Loucy (cell line): ENCODE results near the gene FMN1.

Source experiments
- EZH2phosphoT487 ChIP-seq: fragments of 200-600 bp; IDR thresholded peaks from 2 replicates; pipeline ENCODE4 v1.6.1; 2018; ENCODE audit warnings: antibody characterized with exemption, mild to moderate bottlenecking, moderate library complexity, borderline replicate concordance
- TF ChIP-seq, protein P1 (sequence below): fragments of 200-600 bp; sonication (generic); conservative IDR thresholded peaks from 2 replicates; pipeline ENCODE4 v1.5.1; 2014; ENCODE audit warnings: mild to moderate bottlenecking, antibody characterized with exemption, low read length

DNA sequence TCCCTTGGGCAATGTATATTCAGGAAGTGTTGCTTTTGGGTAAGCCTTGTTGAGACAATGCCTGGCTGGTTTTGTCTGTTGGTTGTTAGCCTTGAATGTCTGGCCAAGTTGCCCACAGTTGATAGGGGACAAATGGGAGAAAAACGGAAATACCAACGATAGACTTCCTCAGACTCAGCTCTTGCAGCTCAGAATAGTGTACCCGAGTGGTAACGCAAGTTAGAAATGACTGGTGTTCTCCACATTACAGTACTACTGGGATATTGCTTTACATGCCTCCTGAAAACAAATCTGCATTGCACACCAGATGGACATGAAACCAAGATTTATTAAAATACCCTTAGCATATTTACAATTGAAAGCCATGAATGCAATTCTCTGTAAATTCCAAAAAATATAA is 429.3 kb downstream of the FMN1 start:
- TF ChIP-seq, protein P1, sequence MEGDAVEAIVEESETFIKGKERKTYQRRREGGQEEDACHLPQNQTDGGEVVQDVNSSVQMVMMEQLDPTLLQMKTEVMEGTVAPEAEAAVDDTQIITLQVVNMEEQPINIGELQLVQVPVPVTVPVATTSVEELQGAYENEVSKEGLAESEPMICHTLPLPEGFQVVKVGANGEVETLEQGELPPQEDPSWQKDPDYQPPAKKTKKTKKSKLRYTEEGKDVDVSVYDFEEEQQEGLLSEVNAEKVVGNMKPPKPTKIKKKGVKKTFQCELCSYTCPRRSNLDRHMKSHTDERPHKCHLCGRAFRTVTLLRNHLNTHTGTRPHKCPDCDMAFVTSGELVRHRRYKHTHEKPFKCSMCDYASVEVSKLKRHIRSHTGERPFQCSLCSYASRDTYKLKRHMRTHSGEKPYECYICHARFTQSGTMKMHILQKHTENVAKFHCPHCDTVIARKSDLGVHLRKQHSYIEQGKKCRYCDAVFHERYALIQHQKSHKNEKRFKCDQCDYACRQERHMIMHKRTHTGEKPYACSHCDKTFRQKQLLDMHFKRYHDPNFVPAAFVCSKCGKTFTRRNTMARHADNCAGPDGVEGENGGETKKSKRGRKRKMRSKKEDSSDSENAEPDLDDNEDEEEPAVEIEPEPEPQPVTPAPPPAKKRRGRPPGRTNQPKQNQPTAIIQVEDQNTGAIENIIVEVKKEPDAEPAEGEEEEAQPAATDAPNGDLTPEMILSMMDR: no peak
- TF ChIP-seq EZH2phosphoT487: no peak
